Spinal cord (tissue), 10 donors: ENCODE data around the gene ST7. TPM values are rescaled to one million over a fixed set of nuclear protein-coding genes. Genes with fewer than 3 reads are reported as not detected.

Experiments
- DNase-seq, 6 donors: peaks; one replicate each; pipeline versions ENCODE4 v3.0.0 to v3.0.0-alpha.2; 2013 to 2015; ENCODE audit warnings: low spot score in 6 of 6, low read depth in 4 of 6
- H3K27ac ChIP-seq: one replicate; pipeline ENCODE4 v1.5.1; 2013; ENCODE audit warnings: low read depth, low read length, control low read depth
- H3K27me3 ChIP-seq: one replicate; pipeline ENCODE4 v1.6.1; 2013; ENCODE audit warnings: low read length; ENCODE audit not compliant: control insufficient read depth, insufficient read depth
- H3K36me3 ChIP-seq: one replicate; pipeline ENCODE4 v1.6.1; 2013; ENCODE audit warnings: low read length; ENCODE audit not compliant: control insufficient read depth, insufficient read depth
- H3K4me1 ChIP-seq: one replicate; pipeline ENCODE4 v1.6.1; 2013; ENCODE audit warnings: low read length; ENCODE audit not compliant: control insufficient read depth, insufficient read depth
- H3K4me3 ChIP-seq: one replicate; pipeline ENCODE4 v1.5.1; 2013; ENCODE audit warnings: low read depth, low read length, control low read depth
- H3K9me3 ChIP-seq: one replicate; pipeline ENCODE4 v1.6.1; 2013; ENCODE audit warnings: low read length; ENCODE audit not compliant: control insufficient read depth, insufficient read depth
- WGBS: methylation state at CpG from one replicate; pipeline ENCODE4 v1.1.5; 2013; ENCODE audit warnings: missing lambda C conversion rate; ENCODE audit not compliant: insufficient coverage; 5-methylcytosine and 5-hydroxymethylcytosine counted together
- long read RNA-seq, 4 donors: transcript quantifications; one replicate each; lab custom pipeline, GENCODE V29; 2026
- polyA plus RNA-seq, 2 donors: library from polyadenylated mRNA; unstranded; fragments of 120-200 nt; gene quantifications; one replicate each; pipeline ENCODE4 v1.2.1, GENCODE V29; 2013; ENCODE audit not compliant: insufficient read length in 2 of 2
- total RNA-seq, 2 donors: library from RNA; depleted of rRNA in 1 of 2; stranded (reverse); fragments of 120-200 nt in 1 of 2; fragments of >200 nt in 1 of 2; gene quantifications; one replicate each; pipeline versions ENCODE4 v1.2.3 to v1.2.4, GENCODE V29; 2013 to 2014
- donor health status: healthy.

The ST7 gene, protein sequence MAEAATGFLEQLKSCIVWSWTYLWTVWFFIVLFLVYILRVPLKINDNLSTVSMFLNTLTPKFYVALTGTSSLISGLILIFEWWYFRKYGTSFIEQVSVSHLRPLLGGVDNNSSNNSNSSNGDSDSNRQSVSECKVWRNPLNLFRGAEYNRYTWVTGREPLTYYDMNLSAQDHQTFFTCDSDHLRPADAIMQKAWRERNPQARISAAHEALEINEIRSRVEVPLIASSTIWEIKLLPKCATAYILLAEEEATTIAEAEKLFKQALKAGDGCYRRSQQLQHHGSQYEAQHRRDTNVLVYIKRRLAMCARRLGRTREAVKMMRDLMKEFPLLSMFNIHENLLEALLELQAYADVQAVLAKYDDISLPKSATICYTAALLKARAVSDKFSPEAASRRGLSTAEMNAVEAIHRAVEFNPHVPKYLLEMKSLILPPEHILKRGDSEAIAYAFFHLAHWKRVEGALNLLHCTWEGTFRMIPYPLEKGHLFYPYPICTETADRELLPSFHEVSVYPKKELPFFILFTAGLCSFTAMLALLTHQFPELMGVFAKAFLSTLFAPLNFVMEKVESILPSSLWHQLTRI
- total RNA-seq (10 to 100 TPM; 27.0 to 35.7 TPM), polyA plus RNA-seq (10 to 100 TPM; 30.4 to 33.2 TPM)
- long read RNA-seq, donor 1, partial matches to known transcripts, result 0 of 5 reads
- long read RNA-seq, donor 1, other reads (novel, unspliced or antisense), result 0 of 5 reads
- long read RNA-seq, donor 2, result 0 reads
- long read RNA-seq, donor 3, result 0 reads
- long read RNA-seq, donor 4, partial matches to known transcripts, result 0 of 5 reads
- long read RNA-seq, donor 4, other reads (novel, unspliced or antisense), result 0 of 5 reads

DNA sequence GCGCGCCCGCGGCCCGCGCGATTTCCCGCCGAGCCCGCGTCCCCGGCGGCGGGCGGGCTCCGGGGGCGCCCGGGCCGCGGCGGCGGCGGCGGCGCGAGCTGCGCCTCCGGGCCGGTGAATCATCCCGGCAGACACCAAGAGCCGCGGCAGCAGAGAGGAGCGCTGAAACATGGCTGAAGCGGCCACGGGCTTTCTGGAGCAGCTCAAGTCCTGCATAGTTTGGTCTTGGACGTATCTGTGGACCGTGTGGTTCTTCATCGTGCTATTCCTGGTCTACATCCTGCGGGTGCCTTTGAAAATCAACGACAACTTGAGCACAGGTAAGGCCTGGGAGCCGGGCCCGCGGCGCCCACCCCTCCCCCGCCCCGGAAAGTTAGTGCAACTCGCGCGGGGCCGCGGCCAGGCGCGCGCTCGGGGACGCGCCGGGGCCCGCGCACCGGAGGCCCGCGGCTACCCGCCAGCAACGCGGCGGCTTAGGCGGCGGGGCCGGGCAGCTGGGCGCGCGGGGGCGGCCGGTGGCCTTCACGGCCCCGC lies at the start of gene ST7:
ST7 (plus strand) TSS at position 130 of the 534 bp plus-strand sequence; CDS start at position 170, 40 bp downstream.
- H3K36me3 ChIP-seq, result no peaks in the 10 kb centered on the region
- H3K4me1 ChIP-seq, result peaks cover 10% of the 10 kb centered on the region
- 0% methylated on average over 77 of the region's 77 CpGs for WGBS
- peak within 1 kb of the TSS; percentile 98 for H3K27ac ChIP-seq
- peak in 4 of 6 donors; percentile 63 to 86 (median 72) for DNase-seq
- H3K4me3 ChIP-seq, result peak within 1 kb of the TSS; percentile 77
- no peaks in the 10 kb centered on the region for H3K27me3 ChIP-seq
- H3K9me3 ChIP-seq, result no peaks in the 10 kb centered on the region

DNA sequence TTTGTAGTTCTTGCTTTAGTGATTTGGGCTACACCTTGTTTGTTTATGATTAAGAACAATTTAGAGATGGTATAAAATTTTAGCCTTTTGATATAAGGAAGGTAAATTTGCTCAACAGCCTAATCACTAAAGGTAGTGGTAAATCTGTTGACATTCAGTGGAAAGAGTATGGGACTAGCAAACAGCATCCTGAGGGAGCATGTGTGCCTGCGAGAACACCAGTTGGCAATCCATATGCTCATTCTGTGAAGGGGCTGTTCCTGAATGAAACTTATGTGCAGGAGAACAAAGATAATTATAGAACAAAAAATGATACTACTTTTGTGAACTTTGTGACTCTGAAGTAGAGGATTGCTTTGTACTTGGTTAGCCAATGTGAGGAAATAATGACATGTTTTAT lies 46.9 kb upstream of the ST7 start:
- H3K4me1 ChIP-seq, result no peaks in the 10 kb centered on the region
- no peaks in the 10 kb centered on the region for H3K27me3 ChIP-seq
- H3K27ac ChIP-seq, result no peak overlapping the region
- peak in 1 of 6 donors; percentile 80 for DNase-seq
- H3K9me3 ChIP-seq, result no peaks in the 10 kb centered on the region
- no CpG with 5 or more reads among the region's 1 CpG for WGBS
- no peak overlapping the region for H3K4me3 ChIP-seq
- peaks cover 9% of the 10 kb centered on the region for H3K36me3 ChIP-seq

DNA sequence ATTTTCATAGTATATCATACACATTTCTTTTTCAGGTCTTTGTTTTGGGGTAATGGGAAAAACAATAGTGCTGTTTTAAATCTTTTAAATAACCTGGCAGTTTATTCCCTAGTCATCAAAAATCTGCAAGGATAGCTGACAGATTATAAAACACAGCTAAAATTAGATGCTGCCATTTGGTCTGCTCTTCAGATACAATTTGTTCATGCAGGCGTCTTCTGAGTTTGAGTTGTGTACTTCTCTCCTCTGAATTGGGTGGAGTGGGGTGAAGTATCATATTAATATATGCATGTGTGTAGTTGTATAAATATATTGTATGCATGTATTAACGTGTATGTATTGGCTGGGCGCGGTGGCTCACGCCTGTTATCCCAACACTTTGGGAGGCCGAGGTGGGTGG lies 42.9 kb upstream of the ST7 start:
- Histone ChIP-seq H3K27me3 (no peaks in the 10 kb centered on the region), H3K4me1 (no peaks in the 10 kb centered on the region), H3K27ac (no peak overlapping the region), H3K4me3 (no peak overlapping the region), H3K36me3 (peaks cover 30% of the 10 kb centered on the region), H3K9me3 (no peaks in the 10 kb centered on the region)
- WGBS, result 100% methylated on average over 1 of the region's 6 CpGs
- DNase-seq, result peak in 1 of 6 donors; percentile 7

DNA sequence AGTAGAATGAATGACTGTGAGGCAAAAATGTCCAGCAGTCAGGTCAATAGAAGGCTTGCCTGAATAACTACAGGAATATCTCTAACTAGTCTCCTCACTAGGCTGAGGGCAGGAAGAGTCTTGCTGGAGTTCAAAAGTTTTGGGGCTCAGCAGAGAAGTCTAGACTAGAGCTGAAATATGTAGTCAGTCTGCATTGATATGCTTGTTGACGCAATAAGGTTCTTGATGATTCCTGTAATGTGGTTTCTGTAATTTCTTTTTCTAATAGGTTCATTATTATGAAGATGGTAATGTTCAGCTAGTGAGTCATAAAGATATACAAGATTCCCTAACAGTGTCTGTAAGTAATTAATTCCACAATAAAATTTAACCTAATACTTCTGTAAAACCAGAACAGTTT lies 41.5 kb upstream of the ST7 start:
- WGBS, result no CpG with 5 or more reads among the region's 1 CpG
- H3K27ac ChIP-seq, result no peak overlapping the region
- no peaks in the 10 kb centered on the region for H3K4me1 ChIP-seq
- no peaks in the 10 kb centered on the region for H3K9me3 ChIP-seq
- peaks cover 36% of the 10 kb centered on the region for H3K36me3 ChIP-seq
- H3K4me3 ChIP-seq, result no peak overlapping the region
- peak in 1 of 6 donors; percentile 61 for DNase-seq
- H3K27me3 ChIP-seq, result no peaks in the 10 kb centered on the region

DNA sequence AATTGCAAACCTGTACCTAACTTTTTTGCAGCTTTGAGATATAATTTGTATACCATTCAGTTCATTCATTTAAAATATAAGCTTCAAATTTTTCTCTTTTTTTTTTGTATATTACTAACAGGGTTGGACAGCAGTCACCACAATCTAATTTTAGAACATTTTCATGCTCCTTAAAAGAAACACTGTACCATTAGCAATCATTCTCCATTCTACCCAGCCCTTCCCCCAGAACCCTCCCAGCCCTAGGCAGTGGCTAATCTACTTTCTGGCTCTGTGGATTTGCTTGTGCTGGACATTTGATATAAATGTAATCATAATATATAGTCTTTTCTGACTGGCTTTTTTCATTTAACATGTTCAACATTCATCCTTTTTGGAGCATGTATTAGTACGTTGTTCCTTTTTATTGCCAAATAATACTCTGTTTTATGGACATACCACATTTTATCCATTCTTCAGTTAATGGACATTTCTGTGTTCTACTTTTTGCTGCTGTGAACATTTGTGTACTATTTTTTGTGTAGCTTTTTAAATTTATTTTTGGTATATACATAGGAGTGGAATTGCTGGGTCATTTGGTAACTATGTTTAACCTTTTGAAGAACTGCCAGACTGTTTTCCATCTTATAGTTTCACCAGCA lies 40.9 kb upstream of the ST7 start:
- Histone ChIP-seq H3K36me3 (peaks cover 40% of the 10 kb centered on the region), H3K9me3 (no peaks in the 10 kb centered on the region), H3K4me1 (no peaks in the 10 kb centered on the region), H3K27me3 (no peaks in the 10 kb centered on the region), H3K27ac (no peak overlapping the region), H3K4me3 (no peak overlapping the region)
- WGBS, result no CpG with 5 or more reads among the region's 1 CpG
- no peak for DNase-seq

DNA sequence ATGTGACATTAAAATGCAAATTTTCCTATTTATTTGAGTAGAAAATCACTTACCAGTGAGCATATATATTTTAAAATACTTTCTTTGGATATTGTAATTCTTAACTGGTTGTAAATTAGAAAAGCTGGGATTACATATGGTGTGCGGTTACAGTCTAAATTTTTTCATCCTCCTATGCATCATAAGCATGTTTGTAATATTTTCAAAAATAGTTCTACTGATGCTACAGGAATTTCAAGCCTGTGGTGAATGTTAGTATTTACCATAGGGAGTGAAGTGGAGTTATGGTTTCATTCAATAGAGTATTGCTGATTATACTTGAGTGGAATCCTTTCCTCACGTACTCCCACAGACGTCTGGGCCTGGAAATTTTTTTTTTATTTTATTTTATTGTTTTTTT lies 34.6 kb upstream of the ST7 start:
- WGBS, result no CpG with 5 or more reads among the region's 3 CpGs
- H3K36me3 ChIP-seq, result peaks cover 23% of the 10 kb centered on the region
- no peaks in the 10 kb centered on the region for H3K27me3 ChIP-seq
- DNase-seq, result peak in 1 of 6 donors; percentile 35
- no peaks in the 10 kb centered on the region for H3K4me1 ChIP-seq
- H3K9me3 ChIP-seq, result no peaks in the 10 kb centered on the region
- no peak overlapping the region for H3K4me3 ChIP-seq
- no peak overlapping the region for H3K27ac ChIP-seq

DNA sequence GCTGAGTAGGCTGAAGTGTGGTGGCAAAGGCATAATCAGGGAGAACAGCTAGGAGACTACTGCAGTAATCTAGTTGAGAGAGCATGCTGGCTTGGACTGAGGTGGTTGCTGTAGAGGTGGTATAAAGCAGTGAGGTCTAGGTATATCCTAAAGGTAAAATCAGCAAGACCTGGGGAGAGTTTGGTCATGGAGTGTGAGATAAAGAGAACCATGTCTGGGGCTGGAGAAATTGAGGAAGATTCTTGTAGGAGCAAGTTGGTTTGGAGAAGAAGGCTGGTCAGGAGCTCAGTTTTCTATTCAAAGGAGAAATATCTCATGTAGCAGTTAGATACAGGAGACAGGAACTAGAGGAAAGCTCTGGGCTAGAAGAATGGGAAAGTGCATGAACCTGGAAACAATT lies 32.9 kb upstream of the ST7 start:
- Histone ChIP-seq H3K36me3 (peaks cover 13% of the 10 kb centered on the region), H3K9me3 (no peaks in the 10 kb centered on the region), H3K27me3 (no peaks in the 10 kb centered on the region), H3K27ac (no peak overlapping the region), H3K4me1 (no peaks in the 10 kb centered on the region), H3K4me3 (no peak overlapping the region)
- DNase-seq, result no peak

DNA sequence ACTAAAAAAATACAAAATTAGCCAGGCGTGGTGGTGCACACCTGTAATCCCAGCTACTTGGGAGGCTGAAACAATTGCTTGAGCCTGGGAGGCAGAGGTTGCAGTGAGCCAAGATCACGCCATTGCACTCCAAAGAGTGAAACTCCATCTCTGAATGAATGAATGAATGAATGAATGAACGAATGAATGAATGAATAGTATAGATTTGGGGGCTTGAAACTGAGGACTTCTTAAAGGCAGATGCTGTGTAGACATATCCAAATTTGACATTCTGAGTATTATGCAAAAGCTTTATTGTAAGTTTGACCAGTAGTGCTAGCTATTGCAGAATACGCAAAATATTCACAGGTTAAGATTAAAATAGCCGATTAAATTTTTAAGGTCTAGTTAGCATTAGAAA lies 30.8 kb upstream of the ST7 start:
- DNase-seq, result no peak
- Histone ChIP-seq H3K4me1 (no peaks in the 10 kb centered on the region), H3K27me3 (no peaks in the 10 kb centered on the region), H3K4me3 (no peak overlapping the region), H3K9me3 (no peaks in the 10 kb centered on the region), H3K36me3 (peaks cover 1% of the 10 kb centered on the region), H3K27ac (no peak overlapping the region)
- WGBS, result 69% methylated on average over 2 of the region's 5 CpGs

DNA sequence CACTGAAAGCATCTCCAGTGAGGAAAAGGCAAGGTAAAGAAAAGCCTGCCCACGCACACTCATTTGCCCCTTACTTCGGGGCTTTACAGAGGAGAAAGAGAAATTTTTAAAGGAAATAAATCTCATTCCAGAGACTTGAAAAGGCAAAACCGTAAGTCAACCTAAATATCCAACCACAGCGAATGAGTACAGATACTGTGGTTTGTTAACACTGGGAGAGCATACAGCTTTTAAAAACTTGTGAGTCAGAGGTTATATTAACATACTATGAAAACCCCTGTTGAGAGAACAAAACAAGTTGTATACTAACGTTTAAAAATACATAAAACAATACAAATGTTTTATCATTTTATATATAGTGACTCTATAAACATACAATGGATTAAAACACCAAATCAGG lies 28.6 kb upstream of the ST7 start:
- H3K27ac ChIP-seq, result no peak overlapping the region
- H3K36me3 ChIP-seq, result no peaks in the 10 kb centered on the region
- no peak overlapping the region for H3K4me3 ChIP-seq
- no peak for DNase-seq
- no peaks in the 10 kb centered on the region for H3K4me1 ChIP-seq
- WGBS, result no CpG with 5 or more reads among the region's 5 CpGs
- no peaks in the 10 kb centered on the region for H3K27me3 ChIP-seq
- no peaks in the 10 kb centered on the region for H3K9me3 ChIP-seq
